HG02610 (cell line): ENCODE measurements around the gene LUC7L2.
"Not testable (repeated sequence)": the region's sequence is repeated elsewhere in the genome, so short reads cannot be mapped to it uniquely, and the experiment has no call there.

Source experiments
- ATAC-seq: cut with Tn5 transposase; IDR thresholded peaks from one replicate; pipeline ENCODE4 v1.9.1; 2021; ENCODE audit warnings: mild to moderate bottlenecking, moderate library complexity; ENCODE audit not compliant: unreplicated experiment

LUC7L2 gene

DNA sequence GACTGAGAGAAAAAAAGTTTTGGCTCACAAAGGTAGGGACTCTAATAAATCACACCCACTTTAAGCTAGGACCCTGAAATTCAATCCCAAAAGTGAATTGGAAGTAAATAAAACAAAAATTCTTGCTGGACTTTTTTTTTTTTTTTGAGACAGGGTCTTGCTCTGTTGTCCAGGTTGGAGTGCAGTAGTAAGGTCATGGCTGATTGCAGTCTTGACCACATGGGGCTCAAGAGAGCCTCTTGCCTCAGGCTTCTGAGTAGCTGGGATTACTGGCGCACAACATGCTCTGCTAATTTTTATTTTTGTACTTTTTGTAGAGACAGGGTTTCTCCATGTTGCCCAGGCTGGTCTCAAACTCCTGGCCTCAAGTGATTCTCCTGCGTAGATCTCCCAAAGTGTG is 5.0 kb upstream of the LUC7L2 start:
- no peak for ATAC-seq

- no peak for ATAC-seq
Measured at GRCh38 chr7:139355320-139355719, 4.4 kb upstream of the LUC7L2 start.

DNA sequence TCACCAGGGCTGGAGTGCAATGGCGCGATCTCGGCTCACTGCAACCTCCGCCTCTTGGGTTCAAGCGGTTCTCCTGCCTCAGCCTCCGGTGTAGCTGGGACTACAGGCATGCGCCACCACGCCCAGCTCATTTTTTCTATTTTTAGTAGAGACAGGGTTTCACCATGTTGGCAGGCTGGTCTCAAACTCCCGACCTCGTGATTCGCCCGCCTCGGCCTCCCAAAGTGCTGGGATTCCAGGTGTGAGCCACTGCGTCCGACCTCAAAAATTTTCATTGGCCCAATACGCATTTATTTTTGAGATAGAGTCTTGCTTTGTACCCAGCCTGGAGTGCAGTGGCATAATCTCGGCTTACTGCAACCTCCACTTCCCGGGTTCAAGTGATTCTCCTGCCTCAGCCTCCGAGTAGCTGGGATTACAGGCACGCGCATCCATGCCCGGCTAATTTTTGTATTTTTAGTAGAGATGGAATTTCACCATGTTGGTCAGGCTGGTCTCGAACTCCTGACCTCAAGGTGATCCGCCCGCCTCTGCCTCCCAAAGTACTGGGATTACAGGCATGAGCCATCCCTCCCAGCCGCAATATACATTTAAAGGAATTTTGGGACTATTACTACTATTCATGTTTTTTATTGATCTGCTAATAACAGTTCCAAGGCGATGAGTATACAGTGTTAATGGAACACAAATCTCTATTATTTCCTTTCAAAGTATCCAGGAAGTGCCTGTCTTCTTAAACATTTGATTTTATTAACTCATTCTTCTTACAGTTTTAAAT is 1.8 kb upstream of the LUC7L2 start:
- not testable (repeated sequence) for ATAC-seq

DNA sequence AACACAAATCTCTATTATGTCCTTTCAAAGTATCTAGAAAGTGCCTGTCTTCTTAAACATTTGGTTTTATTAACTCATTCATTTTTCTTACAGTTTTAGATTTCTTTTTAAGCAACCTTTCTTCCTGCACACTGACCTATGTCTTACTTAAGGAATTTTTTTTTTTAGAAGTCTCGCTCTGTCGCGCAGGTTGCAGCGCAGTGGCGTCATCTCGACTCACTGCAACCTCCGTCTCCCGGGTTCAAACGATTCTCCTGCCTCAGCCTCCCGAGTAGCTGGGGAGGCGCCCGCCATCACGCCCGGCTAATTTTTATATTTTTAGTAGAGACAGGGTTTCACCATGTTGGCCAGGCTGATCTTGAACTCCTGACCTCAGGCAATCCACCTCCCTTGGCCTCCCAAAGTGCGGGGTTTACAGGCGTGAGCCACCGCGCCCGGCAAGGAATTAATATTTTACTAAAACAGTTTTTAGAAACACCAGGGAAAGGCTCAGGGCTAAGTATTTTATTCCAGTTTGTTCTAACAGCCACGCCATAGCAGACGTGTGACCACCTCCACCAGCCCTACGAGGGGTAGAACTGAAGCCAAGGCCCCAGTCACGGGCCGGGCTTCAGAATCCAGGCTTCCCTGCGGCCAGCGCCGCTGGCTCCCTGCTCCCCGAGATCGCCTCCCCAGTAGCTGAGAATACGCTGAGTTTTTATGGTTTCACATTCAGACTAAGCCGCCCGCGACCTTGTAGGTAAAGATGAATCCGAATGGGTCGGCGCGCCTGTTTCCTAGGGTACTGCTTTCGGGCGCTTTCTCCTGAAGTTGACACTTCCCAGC is 941 bp upstream of the LUC7L2 start:
- ATAC-seq: no peak

DNA sequence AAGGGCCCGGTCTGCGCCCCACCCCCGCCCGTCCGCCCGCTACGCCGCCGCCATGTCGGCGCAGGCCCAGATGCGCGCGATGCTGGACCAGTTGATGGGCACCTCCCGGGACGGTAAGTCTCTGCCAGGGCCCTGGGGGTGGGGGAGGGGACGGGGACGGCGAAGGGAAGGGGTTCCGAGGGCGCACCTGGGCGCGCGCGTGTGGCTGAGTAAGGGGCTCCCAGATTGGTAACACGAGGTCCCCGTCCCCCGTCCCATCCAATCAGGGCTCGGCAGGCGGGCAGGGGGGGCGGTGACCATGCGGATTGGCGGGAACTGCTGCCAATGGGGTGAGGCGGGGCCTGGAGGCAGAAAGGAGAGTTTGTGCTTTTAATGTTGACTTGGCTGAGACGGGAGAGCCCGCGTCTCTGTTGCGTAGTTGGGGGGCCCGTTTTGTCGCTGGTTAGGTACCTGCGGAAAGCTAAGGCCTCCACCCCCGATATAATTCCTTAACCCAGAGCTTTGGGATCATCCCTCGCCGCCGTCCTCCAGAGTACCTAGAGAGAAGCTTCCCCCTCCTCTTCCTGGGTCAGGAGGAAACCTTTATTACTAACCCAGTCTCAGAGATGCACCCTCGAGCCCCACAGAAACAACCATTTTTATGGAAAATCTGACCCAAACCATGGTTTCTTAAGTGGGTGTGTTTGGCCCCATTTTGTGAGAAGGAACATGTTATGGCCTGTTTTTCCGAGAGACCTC is 685 bp downstream of the LUC7L2 start:
- ATAC-seq: peak; percentile 75

DNA sequence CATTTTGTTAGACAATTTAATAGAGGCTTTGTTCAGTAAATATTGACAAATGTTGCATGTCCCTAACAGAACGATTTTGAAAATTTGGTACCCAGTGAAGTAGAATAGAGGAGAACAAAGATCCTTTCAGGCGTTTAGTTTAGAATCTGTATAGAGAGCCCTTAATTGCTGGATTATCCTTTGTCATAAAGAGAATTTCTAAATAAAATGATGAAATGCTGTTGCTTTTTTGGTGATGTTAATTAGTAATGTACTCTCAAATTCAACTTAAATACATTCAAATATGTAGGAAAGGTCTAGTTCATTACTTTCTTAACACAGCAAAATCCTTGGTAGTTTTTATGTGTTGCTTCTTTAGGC is 1.2 kb downstream of the LUC7L2 start:
- ATAC-seq: no peak

DNA sequence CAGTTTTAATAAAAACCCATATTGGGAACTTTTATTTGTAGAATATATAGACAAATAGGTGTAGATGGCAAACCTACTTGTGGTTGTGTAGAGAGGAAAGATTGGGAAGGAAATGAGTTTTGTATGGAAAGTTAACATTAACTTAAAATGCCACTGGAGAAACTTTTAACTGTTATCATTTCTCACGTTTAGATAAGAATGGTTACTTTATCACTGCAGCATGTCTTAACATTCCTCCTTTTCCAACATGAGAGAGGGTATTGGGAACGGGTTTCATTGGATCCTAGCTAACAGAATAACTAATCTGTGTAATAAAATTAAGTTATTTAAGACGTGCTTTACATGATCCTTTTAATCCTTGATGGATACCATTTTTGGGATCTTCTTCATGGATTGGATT is 1.8 kb downstream of the LUC7L2 start:
- ATAC-seq: no peak

- ATAC-seq: no peak
Measured at GRCh38 chr7:139362302-139362701, 2.6 kb downstream of the LUC7L2 start.

DNA sequence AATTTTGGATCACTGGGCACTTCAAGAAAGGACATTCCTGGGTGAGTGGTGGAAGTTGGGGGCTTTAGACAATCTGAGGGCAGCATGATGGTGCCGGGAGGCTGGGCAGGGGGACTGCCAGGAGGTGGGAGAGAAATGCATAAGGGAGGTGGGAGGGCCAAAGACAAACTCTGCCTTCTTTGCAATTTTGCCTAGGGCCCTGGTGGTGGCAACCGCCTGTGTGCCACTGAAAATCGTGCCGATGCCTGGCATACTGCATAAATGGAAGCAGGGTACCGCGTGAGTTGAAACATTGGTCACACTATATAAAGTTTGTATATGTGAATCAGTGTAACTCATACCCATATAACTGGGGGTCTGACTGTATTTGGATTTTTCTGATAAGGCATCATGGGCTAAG is 3.3 kb downstream of the LUC7L2 start:
- ATAC-seq: no peak

DNA sequence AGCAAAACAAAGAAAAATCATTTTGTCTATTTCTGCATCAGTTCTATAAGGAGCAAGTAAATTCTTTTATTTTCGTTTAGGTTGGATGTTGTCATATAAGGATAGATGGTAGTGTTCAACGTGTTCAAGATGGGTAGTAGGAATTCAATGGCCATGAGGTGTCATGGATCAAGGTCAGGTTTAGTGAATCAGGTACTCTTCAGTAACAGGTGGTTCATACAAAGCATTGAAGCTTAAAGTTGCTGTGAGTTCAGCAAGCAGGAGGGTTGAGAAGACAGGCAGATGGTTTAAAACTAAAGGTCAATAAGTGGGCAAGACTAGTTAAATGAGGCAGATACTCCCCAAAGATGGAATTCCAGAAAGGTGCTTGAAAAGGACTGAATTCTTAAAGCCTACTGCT is 5.6 kb downstream of the LUC7L2 start:
- no peak for ATAC-seq

- no peak for ATAC-seq
Measured at GRCh38 chr7:139366400-139366799, 6.7 kb downstream of the LUC7L2 start.

GRCh38 chr7:139367438-139368155 is 7.9 kb downstream of the LUC7L2 start:
- ATAC-seq: peak; percentile 81

- ATAC-seq: no peak
Measured at GRCh38 chr7:139370301-139370942, 10.7 kb downstream of the LUC7L2 start.

- ATAC-seq: no peak
Measured at GRCh38 chr7:139370943-139371313, 11.2 kb downstream of the LUC7L2 start.

DNA sequence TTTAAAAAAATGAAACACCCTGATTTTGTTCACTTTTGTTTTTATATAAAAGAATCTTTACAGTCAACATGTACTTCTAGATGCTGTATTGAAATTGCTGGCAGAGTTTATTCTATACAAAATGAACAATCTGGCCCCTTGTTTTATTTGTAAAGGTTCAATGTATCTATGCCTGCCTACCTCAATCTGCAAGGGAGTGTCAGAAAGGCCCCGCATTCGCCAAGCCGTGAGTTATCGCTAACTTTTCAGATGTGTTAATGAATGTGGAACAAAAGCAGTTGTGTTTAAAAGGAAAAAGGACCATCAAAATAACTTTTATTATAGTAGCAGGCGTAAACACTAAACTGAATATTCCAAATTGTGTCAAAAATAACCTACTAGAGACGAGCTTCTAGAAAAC is 14.6 kb downstream of the LUC7L2 start:
- ATAC-seq: no peak

- ATAC-seq: no peak
Measured at GRCh38 chr7:139382439-139382838, 22.7 kb downstream of the LUC7L2 start.

DNA sequence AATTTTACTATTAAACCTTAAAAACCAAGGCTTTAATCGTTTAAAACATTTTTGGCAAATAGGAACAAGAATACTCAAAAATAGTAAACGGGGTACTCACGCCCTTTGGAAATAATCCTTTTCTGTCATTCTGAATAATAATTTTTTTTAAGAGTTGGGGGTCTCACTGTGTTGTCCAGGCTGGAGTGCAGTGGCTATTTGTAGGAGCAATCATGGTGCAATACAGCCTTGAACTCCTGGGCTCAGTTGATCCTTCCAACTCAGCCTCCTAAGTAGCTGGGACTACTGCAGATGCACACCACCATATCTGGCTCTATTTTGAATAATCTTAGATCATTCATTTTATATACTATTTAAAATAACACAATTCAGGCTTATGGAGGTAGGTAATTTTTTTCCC is 24.9 kb downstream of the LUC7L2 start:
- ATAC-seq: no peak

- no peak for ATAC-seq
Measured at GRCh38 chr7:139387594-139387993, 27.9 kb downstream of the LUC7L2 start.

DNA sequence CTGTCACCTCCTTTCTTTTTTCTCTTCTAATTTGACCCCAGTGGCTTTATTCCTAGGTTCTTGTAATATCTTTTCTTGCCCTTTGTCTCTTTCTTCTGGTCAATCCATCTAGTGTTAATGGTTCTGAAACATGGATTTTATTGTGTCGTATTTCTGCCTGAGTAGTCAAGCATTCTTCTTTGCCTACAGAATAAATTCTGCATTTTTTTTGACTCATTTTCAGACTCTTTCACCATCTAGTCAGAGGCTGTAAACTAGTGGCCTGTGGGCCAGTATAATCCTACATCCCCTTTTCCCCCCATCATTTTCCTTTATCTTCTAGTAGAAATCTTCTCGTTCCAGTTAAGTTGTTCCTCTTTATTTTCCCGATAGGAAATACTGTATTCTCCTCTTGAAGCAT is 29.4 kb downstream of the LUC7L2 start:
- no peak for ATAC-seq

- no peak for ATAC-seq
Measured at GRCh38 chr7:139389774-139390173, 30.1 kb downstream of the LUC7L2 start.
